GM12801 (cell line): Measurements from ENCODE around the gene RIMBP2.

ENCODE experiments used
- CTCF ChIP-seq: IDR thresholded peaks from one replicate; pipeline ENCODE4 v1.5.1; 2011; ENCODE audit warnings: control low read depth; ENCODE audit not compliant: insufficient read length; ENCODE audit errors: extremely low read depth

RIMBP2 gene

GRCh38 chr12:130438243-130438620 lies 277.9 kb downstream of the RIMBP2 start:
- no peak for TF ChIP-seq CTCF

GRCh38 chr12:130437555-130438242 lies 278.4 kb downstream of the RIMBP2 start:
- TF ChIP-seq CTCF: no peak

- TF ChIP-seq CTCF: no peak
Observed at GRCh38 chr12:130436741-130437501, 279.2 kb downstream of the RIMBP2 start.

- TF ChIP-seq CTCF: no peak
Observed at GRCh38 chr12:130435826-130436225, 280.3 kb downstream of the RIMBP2 start.

GRCh38 chr12:130435331-130435730 lies 280.8 kb downstream of the RIMBP2 start:
- no peak for TF ChIP-seq CTCF

- no peak for TF ChIP-seq CTCF
Observed at GRCh38 chr12:130434560-130434959, 281.5 kb downstream of the RIMBP2 start.

GRCh38 chr12:130433834-130434233 lies 282.3 kb downstream of the RIMBP2 start:
- no peak for TF ChIP-seq CTCF
